Body of pancreas (tissue), 4 donors: ENCODE measurements around the gene PCBP3.

ENCODE experiments used
- CTCF ChIP-seq, 7 experiments: fragments of 450-650 bp in 4 of 7; fragments of 200-600 bp in 3 of 7; sonication (generic) in 3 of 7; IDR thresholded peaks; one replicate each; pipeline ENCODE4 v1.5.1; 2016 to 2019; ENCODE audit warnings: antibody characterized with exemption in 7 of 7
- POLR2A ChIP-seq, 3 donors: fragments of 450-650 bp; IDR thresholded peaks; one replicate each; pipeline ENCODE4 v1.6.1; 2016; ENCODE audit warnings: antibody characterized with exemption in 3 of 3, mild to moderate bottlenecking in 2 of 3

GRCh38 chr21:45910155-45910547, 266.6 kb downstream of the PCBP3 start:
- TF ChIP-seq CTCF (IDR thresholded peaks at IDR 0.05) (no peak), POLR2A (IDR thresholded peaks at IDR 0.05) (no peak)
